Central memory CD8-positive, alpha-beta T cell (primary cell): ENCODE results near the gene GSG1L.

Experiments
- ATAC-seq: fragments of 150-1000 bp; cut with Tn5 transposase; replicated peaks from 2 replicates; pipeline ENCODE4 v1.10.0; 2022; ENCODE audit warnings: mild to moderate bottlenecking, moderate FRiP score, moderate number of reproducible peaks; ENCODE audit not compliant: poor library complexity, severe bottlenecking; ENCODE audit errors: extremely low read depth
- DNase-seq, 2 donors: peaks; one replicate each; pipeline ENCODE4 v3.0.0; 2021; ENCODE audit warnings: low spot score in 2 of 2
- H3K27ac Mint-ChIP-seq: one replicate; pipeline ENCODE4 v1.8.0; 2022; ENCODE audit warnings: low read depth, mild to moderate bottlenecking, moderate library complexity, mixed read lengths
- H3K27me3 Mint-ChIP-seq: one replicate; pipeline ENCODE4 v1.8.0; 2022; ENCODE audit warnings: mixed read lengths
- H3K36me3 Mint-ChIP-seq: one replicate; pipeline ENCODE4 v1.8.0; 2022; ENCODE audit warnings: mild to moderate bottlenecking, moderate library complexity, mixed read lengths; ENCODE audit not compliant: insufficient read depth
- H3K4me1 Mint-ChIP-seq: one replicate; pipeline ENCODE4 v1.8.0; 2022; ENCODE audit warnings: mixed read lengths
- H3K4me3 Mint-ChIP-seq: one replicate; pipeline ENCODE4 v1.8.0; 2022; ENCODE audit warnings: mild to moderate bottlenecking, moderate library complexity, mixed read lengths
- H3K9me3 Mint-ChIP-seq: one replicate; pipeline ENCODE4 v1.8.0; 2022; ENCODE audit warnings: mixed read lengths

The GSG1L gene

GRCh38 chr16:27791404-27791719 is 272.2 kb downstream of the GSG1L start:
- H3K4me3 Mint-ChIP-seq = no peak overlapping the region
- ATAC-seq (no peak), DNase-seq (no peak)
- H3K9me3 Mint-ChIP-seq = no peaks in the 10 kb centered on the region
- peaks cover 14% of the 10 kb centered on the region for H3K27me3 Mint-ChIP-seq
- no peaks in the 10 kb centered on the region for H3K4me1 Mint-ChIP-seq
- no peak overlapping the region for H3K27ac Mint-ChIP-seq
- H3K36me3 Mint-ChIP-seq = peaks cover 2% of the 10 kb centered on the region

- ATAC-seq (no peak), DNase-seq (no peak)
- Mint-ChIP-seq H3K27ac (no peak overlapping the region), H3K4me3 (no peak overlapping the region), H3K27me3 (peaks cover 10% of the 10 kb centered on the region), H3K4me1 (no peaks in the 10 kb centered on the region), H3K36me3 (no peaks in the 10 kb centered on the region), H3K9me3 (no peaks in the 10 kb centered on the region)
These were observed 272.7 kb downstream of the GSG1L start for GRCh38 chr16:27790546-27791403.

GRCh38 chr16:27789595-27790241 is 273.8 kb downstream of the GSG1L start:
- H3K27me3 Mint-ChIP-seq = no peaks in the 10 kb centered on the region
- H3K4me3 Mint-ChIP-seq = no peak overlapping the region
- H3K27ac Mint-ChIP-seq = no peak overlapping the region
- DNase-seq = no peak
- no peaks in the 10 kb centered on the region for H3K9me3 Mint-ChIP-seq
- no peak for ATAC-seq
- no peaks in the 10 kb centered on the region for H3K4me1 Mint-ChIP-seq
- H3K36me3 Mint-ChIP-seq = no peaks in the 10 kb centered on the region

- H3K4me3 Mint-ChIP-seq = no peak overlapping the region
- ATAC-seq (no peak), DNase-seq (no peak)
- H3K4me1 Mint-ChIP-seq = no peaks in the 10 kb centered on the region
- no peak overlapping the region for H3K27ac Mint-ChIP-seq
- no peaks in the 10 kb centered on the region for H3K9me3 Mint-ChIP-seq
- H3K27me3 Mint-ChIP-seq = no peaks in the 10 kb centered on the region
- no peaks in the 10 kb centered on the region for H3K36me3 Mint-ChIP-seq
These were observed 274.4 kb downstream of the GSG1L start for GRCh38 chr16:27789150-27789549.

- ATAC-seq (no peak), DNase-seq (no peak)
- H3K9me3 Mint-ChIP-seq = no peaks in the 10 kb centered on the region
- no peaks in the 10 kb centered on the region for H3K4me1 Mint-ChIP-seq
- no peaks in the 10 kb centered on the region for H3K27me3 Mint-ChIP-seq
- no peak overlapping the region for H3K4me3 Mint-ChIP-seq
- H3K27ac Mint-ChIP-seq = no peak overlapping the region
- no peaks in the 10 kb centered on the region for H3K36me3 Mint-ChIP-seq
These were observed 275.8 kb downstream of the GSG1L start for GRCh38 chr16:27787665-27788064.

- H3K4me3 Mint-ChIP-seq = no peak overlapping the region
- no peak overlapping the region for H3K27ac Mint-ChIP-seq
- no peaks in the 10 kb centered on the region for H3K27me3 Mint-ChIP-seq
These were observed 276.4 kb downstream of the GSG1L start for GRCh38 chr16:27786923-27787625.

GRCh38 chr16:27786221-27786922 is 277.1 kb downstream of the GSG1L start:
- H3K27me3 Mint-ChIP-seq = no peaks in the 10 kb centered on the region
- ATAC-seq (no peak), DNase-seq (no peak)
- H3K27ac Mint-ChIP-seq = no peak overlapping the region
- H3K9me3 Mint-ChIP-seq = no peaks in the 10 kb centered on the region
- no peaks in the 10 kb centered on the region for H3K4me1 Mint-ChIP-seq
- no peak overlapping the region for H3K4me3 Mint-ChIP-seq
- no peaks in the 10 kb centered on the region for H3K36me3 Mint-ChIP-seq

More at GRCh38 chr16:27786923-27787625, 276.4 kb downstream of the GSG1L start:
- Mint-ChIP-seq H3K36me3 (no peaks in the 10 kb centered on the region), H3K9me3 (no peaks in the 10 kb centered on the region), H3K4me1 (no peaks in the 10 kb centered on the region)
- DNase-seq (no peak), ATAC-seq (no peak)

GRCh38 chr16:27785307-27785678 is 278.2 kb downstream of the GSG1L start:
- Mint-ChIP-seq H3K27ac (no peak overlapping the region), H3K9me3 (no peaks in the 10 kb centered on the region), H3K27me3 (no peaks in the 10 kb centered on the region), H3K36me3 (no peaks in the 10 kb centered on the region), H3K4me3 (no peak overlapping the region), H3K4me1 (no peaks in the 10 kb centered on the region)
- ATAC-seq = no peak
- DNase-seq = no peak

- Mint-ChIP-seq H3K4me3 (no peak overlapping the region), H3K4me1 (no peaks in the 10 kb centered on the region), H3K36me3 (no peaks in the 10 kb centered on the region), H3K27ac (no peak overlapping the region), H3K27me3 (no peaks in the 10 kb centered on the region), H3K9me3 (no peaks in the 10 kb centered on the region)
- no peak for ATAC-seq
- no peak for DNase-seq
These were observed 278.9 kb downstream of the GSG1L start for GRCh38 chr16:27784351-27785306.

- no peak overlapping the region for H3K4me3 Mint-ChIP-seq
- H3K36me3 Mint-ChIP-seq = peaks cover 3% of the 10 kb centered on the region
- DNase-seq (no peak), ATAC-seq (no peak)
- no peak overlapping the region for H3K27ac Mint-ChIP-seq
- H3K9me3 Mint-ChIP-seq = no peaks in the 10 kb centered on the region
- no peaks in the 10 kb centered on the region for H3K4me1 Mint-ChIP-seq
- no peaks in the 10 kb centered on the region for H3K27me3 Mint-ChIP-seq
These were observed 281.3 kb downstream of the GSG1L start for GRCh38 chr16:27781981-27782880.

- DNase-seq (no peak), ATAC-seq (no peak)
- Mint-ChIP-seq H3K27ac (no peak overlapping the region), H3K27me3 (no peaks in the 10 kb centered on the region), H3K4me3 (no peak overlapping the region), H3K9me3 (no peaks in the 10 kb centered on the region), H3K4me1 (no peaks in the 10 kb centered on the region), H3K36me3 (peaks cover 3% of the 10 kb centered on the region)
These were observed 282.4 kb downstream of the GSG1L start for GRCh38 chr16:27781195-27781524.
